KMS-11 (cell line): ENCODE data around the gene ATP2B1.

Experiments
- H2AFZ ChIP-seq: fragments of 200-600 bp; sonication (generic); 2 replicates; pipeline ENCODE4 v1.6.1; 2016; ENCODE audit warnings: antibody characterized with exemption, mixed run types, low read depth
- H3K27ac ChIP-seq: fragments of 200-600 bp; sonication (generic); 2 replicates; pipeline ENCODE4 v1.6.1; 2016; ENCODE audit warnings: mild to moderate bottlenecking, mixed run types
- H3K27me3 ChIP-seq: fragments of 200-600 bp; sonication (generic); 2 replicates; pipeline ENCODE4 v1.6.1; 2017; ENCODE audit warnings: mild to moderate bottlenecking, low read depth, mixed run types, moderate library complexity; ENCODE audit not compliant: insufficient read depth
- H3K36me3 ChIP-seq: fragments of 200-600 bp; sonication (generic); 2 replicates; pipeline ENCODE4 v1.6.1; 2017; ENCODE audit warnings: mild to moderate bottlenecking, mixed run types; ENCODE audit not compliant: insufficient read depth
- H3K4me1 ChIP-seq: fragments of 200-600 bp; sonication (generic); 2 replicates; pipeline ENCODE4 v1.6.1; 2016; ENCODE audit warnings: mild to moderate bottlenecking, low read depth, mixed run types; ENCODE audit not compliant: poor library complexity, severe bottlenecking
- H3K4me2 ChIP-seq: fragments of 200-600 bp; sonication (generic); 2 replicates; pipeline ENCODE4 v1.7.0; 2016; ENCODE audit warnings: mild to moderate bottlenecking, mixed run types
- H3K4me3 ChIP-seq: fragments of 200-600 bp; sonication (generic); IDR thresholded peaks from 2 replicates; pipeline ENCODE4 v1.6.1; 2017; ENCODE audit warnings: low read depth, low read length, mixed read lengths; ENCODE audit not compliant: insufficient read depth
- H3K79me2 ChIP-seq: fragments of 200-600 bp; sonication (generic); 2 replicates; pipeline ENCODE4 v1.6.1; 2016; ENCODE audit warnings: low read depth, mixed run types; ENCODE audit not compliant: insufficient read depth
- H3K9ac ChIP-seq: fragments of 200-600 bp; sonication (generic); 2 replicates; pipeline ENCODE4 v1.6.1; 2016; ENCODE audit warnings: mild to moderate bottlenecking, mixed run types
- H4K20me1 ChIP-seq: fragments of 200-600 bp; sonication (generic); 2 replicates; pipeline ENCODE4 v1.6.1; 2016; ENCODE audit warnings: mild to moderate bottlenecking, mixed run types; ENCODE audit not compliant: insufficient read depth
- CTCF ChIP-seq: fragments of 200-600 bp; sonication (generic); conservative IDR thresholded peaks from 2 replicates; pipeline ENCODE4 v1.6.1; 2017; ENCODE audit warnings: low read depth, mild to moderate bottlenecking, antibody characterized with exemption, low read length, moderate library complexity, mixed read lengths

Gene ATP2B1

GRCh38 chr12:89645434-89645833 is 63.2 kb downstream of the ATP2B1 start:
- Histone ChIP-seq H3K9ac (no peak overlapping the region), H3K4me2 (no peak overlapping the region), H3K79me2 (no peaks in the 10 kb centered on the region), H3K4me1 (no peaks in the 10 kb centered on the region), H3K27me3 (no peaks in the 10 kb centered on the region), H2AFZ (no peak overlapping the region), H4K20me1 (no peaks in the 10 kb centered on the region), H3K27ac (no peak overlapping the region), H3K4me3 (no peak overlapping the region), H3K36me3 (no peaks in the 10 kb centered on the region)
- TF ChIP-seq CTCF, result no peak

DNA sequence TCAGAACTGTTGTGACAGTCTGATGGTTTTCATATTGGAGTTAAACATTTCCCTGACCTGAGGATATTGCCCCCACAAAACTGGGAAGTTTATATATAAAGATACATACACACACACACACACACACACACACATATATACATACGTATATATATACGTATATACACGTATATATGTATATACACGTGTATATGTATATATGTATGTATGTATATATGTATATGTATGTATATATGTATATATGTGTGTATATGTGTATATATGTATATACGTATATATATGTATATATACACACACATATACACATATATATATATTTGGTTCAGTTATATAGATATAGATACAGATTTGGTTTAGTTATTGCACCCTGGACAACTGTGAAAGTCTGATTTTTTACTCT is 65.7 kb downstream of the ATP2B1 start:
- H3K4me1 ChIP-seq, result no peaks in the 10 kb centered on the region
- no peaks in the 10 kb centered on the region for H4K20me1 ChIP-seq

DNA sequence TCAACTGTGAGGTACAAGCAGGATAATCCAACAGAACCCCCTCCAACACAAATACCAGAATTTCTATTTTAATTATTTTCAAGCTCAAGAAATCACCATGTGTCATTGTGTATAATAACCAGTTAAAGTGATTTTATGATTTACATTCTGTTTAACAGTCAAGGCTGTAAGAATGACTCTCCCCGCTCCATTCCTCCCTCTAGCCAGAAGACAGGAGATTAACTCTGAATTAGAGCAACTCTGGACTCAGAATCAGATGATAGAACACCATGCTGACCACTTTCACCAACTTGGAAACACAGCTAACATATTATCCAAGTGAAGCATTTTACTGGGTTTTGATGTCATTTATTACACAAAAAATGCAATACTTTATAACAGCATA is 71.9 kb downstream of the ATP2B1 start:
- Histone ChIP-seq H3K4me2 (no peak overlapping the region), H2AFZ (no peak overlapping the region), H3K79me2 (no peaks in the 10 kb centered on the region), H3K4me1 (no peaks in the 10 kb centered on the region), H3K4me3 (no peak overlapping the region), H3K9ac (no peak overlapping the region), H4K20me1 (no peaks in the 10 kb centered on the region), H3K27ac (no peak overlapping the region), H3K27me3 (no peaks in the 10 kb centered on the region), H3K36me3 (no peaks in the 10 kb centered on the region)
- no peak for TF ChIP-seq CTCF

More for the DNA sequence above, 65.7 kb downstream of the ATP2B1 start:
- Histone ChIP-seq H3K79me2 (no peaks in the 10 kb centered on the region), H3K9ac (no peak overlapping the region), H3K36me3 (no peaks in the 10 kb centered on the region), H3K27ac (no peak overlapping the region), H3K4me2 (no peak overlapping the region), H2AFZ (no peak overlapping the region), H3K4me3 (no peak overlapping the region), H3K27me3 (no peaks in the 10 kb centered on the region)
- TF ChIP-seq CTCF, result no peak

DNA sequence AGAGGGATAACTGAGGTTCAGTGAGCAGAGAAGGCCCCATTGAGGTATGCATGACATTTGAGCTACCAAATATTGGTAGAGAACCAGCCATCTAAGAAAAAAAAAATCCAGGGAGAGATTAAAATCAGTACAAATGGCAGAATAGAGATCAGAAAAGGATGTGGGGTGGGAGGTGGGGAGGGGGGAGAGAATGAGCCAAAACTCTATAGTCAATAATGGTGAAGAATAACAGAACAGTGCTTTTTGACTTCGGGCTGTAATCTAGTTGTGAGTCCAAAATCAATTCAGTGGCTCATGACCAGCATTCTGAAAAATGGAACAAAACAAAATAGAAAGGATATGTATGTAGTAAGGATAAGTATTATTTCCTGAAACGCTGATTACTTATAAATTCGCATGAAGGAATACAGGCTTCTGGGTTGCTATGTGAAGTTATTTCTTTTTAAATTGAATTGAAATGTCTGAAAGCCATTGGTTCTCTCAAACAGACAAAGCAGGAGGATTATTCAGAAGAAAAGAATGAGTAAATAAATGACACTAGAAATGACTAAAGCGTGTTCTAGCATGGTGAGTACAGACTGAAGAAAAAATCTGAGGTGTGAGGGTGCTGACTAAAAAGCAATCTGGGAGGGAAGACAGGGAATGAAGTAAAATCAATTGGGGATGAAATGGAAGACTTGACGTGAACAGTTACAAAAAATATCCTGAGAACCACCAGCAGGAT is 72.4 kb downstream of the ATP2B1 start:
- no peaks in the 10 kb centered on the region for H3K27me3 ChIP-seq
- H3K4me3 ChIP-seq, result no peak overlapping the region
- no peak overlapping the region for H3K4me2 ChIP-seq
- no peak overlapping the region for H3K27ac ChIP-seq
- H3K36me3 ChIP-seq, result no peaks in the 10 kb centered on the region
- H3K79me2 ChIP-seq, result no peaks in the 10 kb centered on the region
- no peaks in the 10 kb centered on the region for H3K4me1 ChIP-seq
- H2AFZ ChIP-seq, result no peak overlapping the region
- TF ChIP-seq CTCF, result no peak
- H3K9ac ChIP-seq, result no peak overlapping the region
- no peaks in the 10 kb centered on the region for H4K20me1 ChIP-seq
